Lower leg skin (tissue), 4 donors: Measurements from ENCODE around the gene EEF2K. TPM values are rescaled to one million over a fixed set of nuclear protein-coding genes. Genes with fewer than 3 reads are reported as not detected.

Experiments used
- DNase-seq, 2 donors: peaks; one replicate each; pipeline ENCODE4 v3.0.0-alpha.2; 2019; ENCODE audit warnings: low spot score in 2 of 2
- H3K4me3 ChIP-seq: fragments of 200-600 bp; sonication (generic); 2 replicates; pipeline ENCODE4 v1.5.1; 2017; ENCODE audit warnings: mild to moderate bottlenecking, low read depth; ENCODE audit not compliant: poor library complexity, severe bottlenecking
- POLR2A ChIP-seq, 2 donors: fragments of 450-650 bp; IDR thresholded peaks; one replicate each; pipeline ENCODE4 v1.6.1; 2016 to 2017; ENCODE audit warnings: antibody characterized with exemption in 2 of 2, mild to moderate bottlenecking in 1 of 2, moderate library complexity in 1 of 2
- WGBS, 2 donors: methylation state at CpG; one replicate each; pipeline ENCODE4 v1.1.5; 2018; 5-methylcytosine and 5-hydroxymethylcytosine counted together
- intact Hi-C: fragments of 100-400 bp; cut with DNase I; formaldehyde crosslinking; loops from one replicate; pipeline ENCODE4 v1.15.0; 2023; ENCODE audit warnings: low total_unique reads
- total RNA-seq, 4 donors: library from RNA; depleted of rRNA; stranded (reverse); fragments of >200 nt; gene quantifications; one replicate each; pipeline ENCODE4 v1.1.0, GENCODE V29; 2016
- TF ChIP-seq, protein P1 (sequence below), 3 donors: fragments of 450-650 bp; IDR thresholded peaks; one replicate each; pipeline ENCODE4 v1.5.1; 2016; ENCODE audit warnings: antibody characterized with exemption in 3 of 3, mild to moderate bottlenecking in 3 of 3, moderate library complexity in 2 of 3

The EEF2K gene
- total RNA-seq, 4 donors from 2014 or later = 47.8 to 112 (median 73.2) TPM

DNA sequence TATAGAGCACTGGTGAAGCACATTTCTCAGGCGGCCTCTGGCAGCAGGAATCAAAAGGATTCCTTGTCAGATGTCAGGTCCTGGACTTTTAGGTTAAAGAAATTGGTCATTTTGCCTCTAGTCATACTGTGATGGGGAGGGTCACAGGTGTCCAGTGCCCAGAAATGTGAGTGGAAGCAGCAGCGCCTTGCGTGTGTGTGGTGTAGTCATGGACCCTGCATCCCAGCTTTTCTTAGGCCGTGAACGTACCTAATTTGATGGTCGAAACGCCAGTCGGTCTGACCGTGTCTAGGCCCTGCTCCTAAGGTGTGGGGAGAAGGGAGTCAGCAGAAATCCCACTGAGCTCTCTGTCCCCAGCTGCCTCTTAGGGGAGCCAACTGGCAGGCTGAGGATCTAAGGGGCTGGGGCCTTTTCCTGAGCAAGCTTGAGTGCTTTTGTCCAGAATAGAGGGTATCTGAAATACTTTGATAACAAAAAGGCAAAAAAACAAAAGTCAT is 123.2 kb downstream of the EEF2K start:
- peak in 1 of 2 donors; percentile 68 for DNase-seq
- no peak overlapping the region for H3K4me3 ChIP-seq
- intact Hi-C loops = loop anchor here (10.0 kb wide), 1 partner anchor 46 kb away; the partner anchor contains the start of gene CDR2
- TF ChIP-seq, protein P1, sequence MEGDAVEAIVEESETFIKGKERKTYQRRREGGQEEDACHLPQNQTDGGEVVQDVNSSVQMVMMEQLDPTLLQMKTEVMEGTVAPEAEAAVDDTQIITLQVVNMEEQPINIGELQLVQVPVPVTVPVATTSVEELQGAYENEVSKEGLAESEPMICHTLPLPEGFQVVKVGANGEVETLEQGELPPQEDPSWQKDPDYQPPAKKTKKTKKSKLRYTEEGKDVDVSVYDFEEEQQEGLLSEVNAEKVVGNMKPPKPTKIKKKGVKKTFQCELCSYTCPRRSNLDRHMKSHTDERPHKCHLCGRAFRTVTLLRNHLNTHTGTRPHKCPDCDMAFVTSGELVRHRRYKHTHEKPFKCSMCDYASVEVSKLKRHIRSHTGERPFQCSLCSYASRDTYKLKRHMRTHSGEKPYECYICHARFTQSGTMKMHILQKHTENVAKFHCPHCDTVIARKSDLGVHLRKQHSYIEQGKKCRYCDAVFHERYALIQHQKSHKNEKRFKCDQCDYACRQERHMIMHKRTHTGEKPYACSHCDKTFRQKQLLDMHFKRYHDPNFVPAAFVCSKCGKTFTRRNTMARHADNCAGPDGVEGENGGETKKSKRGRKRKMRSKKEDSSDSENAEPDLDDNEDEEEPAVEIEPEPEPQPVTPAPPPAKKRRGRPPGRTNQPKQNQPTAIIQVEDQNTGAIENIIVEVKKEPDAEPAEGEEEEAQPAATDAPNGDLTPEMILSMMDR (IDR thresholded peaks at IDR 0.05) = no peak
- TF ChIP-seq POLR2A (IDR thresholded peaks at IDR 0.05) = no peak
- 91 to 96% methylated on average over 9 of the region's 9 CpGs for WGBS, 2 donors

DNA sequence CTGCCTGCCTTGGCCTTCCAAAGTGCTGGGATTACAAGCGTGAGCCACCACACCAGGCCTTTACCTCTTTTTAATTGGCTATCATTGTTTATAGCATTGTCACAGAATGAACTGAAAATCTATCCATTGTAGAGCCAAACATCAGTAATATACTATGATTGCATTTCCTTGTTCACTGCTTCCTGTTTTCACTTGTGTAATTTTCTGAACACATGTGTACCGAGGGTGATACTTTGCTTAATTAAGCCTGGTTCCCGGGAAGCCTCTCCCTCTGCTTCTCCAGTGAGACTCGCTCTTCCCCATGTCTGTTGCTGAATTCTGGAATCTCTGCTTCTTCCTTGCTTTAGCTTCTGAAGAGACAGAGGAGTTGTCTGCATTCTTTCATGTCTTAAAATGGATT is 124.2 kb downstream of the EEF2K start:
- intact Hi-C loops = no loop called here
- no peak overlapping the region for H3K4me3 ChIP-seq
- WGBS, 2 donors = 69 to 73% methylated on average over 4 of the region's 4 CpGs
- TF ChIP-seq POLR2A (IDR thresholded peaks at IDR 0.05) = no peak
- TF ChIP-seq, protein P1 (IDR thresholded peaks at IDR 0.05) = no peak
- no peak for DNase-seq

DNA sequence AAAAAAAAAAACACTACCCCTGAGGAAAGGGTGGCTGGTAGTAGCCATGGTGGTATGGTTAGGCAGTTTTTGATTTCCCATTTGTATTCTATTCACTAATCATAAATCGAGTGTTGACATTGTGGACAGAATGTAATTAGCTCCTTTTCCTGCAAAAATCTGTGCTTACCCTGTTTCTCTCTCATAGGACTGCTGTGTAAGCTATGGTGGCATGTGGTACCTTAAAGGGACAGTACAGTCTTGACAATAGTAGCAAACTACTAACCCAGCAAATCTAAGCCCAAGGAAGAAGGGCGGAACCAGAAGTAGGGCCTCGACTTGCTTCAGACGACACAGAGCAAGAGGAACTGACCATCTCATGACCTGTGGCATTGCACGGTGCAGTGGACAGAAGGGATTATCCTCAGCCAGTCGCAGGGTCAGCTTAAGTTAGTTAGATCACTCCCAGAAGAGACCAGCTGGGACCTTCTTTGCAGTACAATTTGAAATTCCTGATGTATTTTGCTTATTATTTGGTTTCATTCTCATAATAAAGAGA is 127.4 kb downstream of the EEF2K start:
- peak in 1 of 2 donors; percentile 74 for DNase-seq
- no peak overlapping the region for H3K4me3 ChIP-seq
- intact Hi-C loops = no loop called here
- 72 to 86% methylated on average over 6 of the region's 6 CpGs for WGBS, 2 donors
- TF ChIP-seq, protein P1 (IDR thresholded peaks at IDR 0.05) = no peak
- no peak for TF ChIP-seq POLR2A (IDR thresholded peaks at IDR 0.05)

DNA sequence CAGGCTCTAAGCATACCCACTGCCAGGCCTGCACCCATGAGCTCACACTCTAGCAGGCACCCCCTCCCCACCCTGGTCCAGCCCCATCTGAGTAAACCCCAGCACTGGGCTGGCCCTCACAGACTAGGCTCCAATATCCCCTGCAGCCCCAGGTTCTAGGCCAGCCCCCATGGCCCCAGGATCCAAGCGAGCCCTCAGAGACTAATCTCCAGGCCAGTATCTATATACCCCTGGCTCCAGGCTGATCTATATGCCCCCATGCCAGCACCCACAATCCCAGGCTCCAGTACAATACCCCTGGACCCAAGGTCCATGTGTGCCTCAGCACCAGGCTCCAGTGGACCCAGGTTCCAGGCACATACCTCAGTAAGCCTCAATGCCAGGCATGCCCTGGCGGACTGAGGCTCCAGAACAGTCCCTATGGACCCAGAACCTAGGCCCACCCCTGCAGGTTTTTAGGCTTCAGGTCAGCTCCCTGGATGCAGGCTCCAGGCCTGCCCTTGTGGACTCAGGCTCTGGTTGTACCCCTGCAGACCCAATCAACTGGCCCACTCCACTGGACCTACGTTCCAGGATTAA is 129.7 kb downstream of the EEF2K start:
- 67 to 100% methylated on average over 3 of the region's 3 CpGs for WGBS, 2 donors
- no peak for DNase-seq
- no peak overlapping the region for H3K4me3 ChIP-seq
- TF ChIP-seq POLR2A (IDR thresholded peaks at IDR 0.05) = no peak
- TF ChIP-seq, protein P1 (IDR thresholded peaks at IDR 0.05) = no peak
- intact Hi-C loops = no loop called here

DNA sequence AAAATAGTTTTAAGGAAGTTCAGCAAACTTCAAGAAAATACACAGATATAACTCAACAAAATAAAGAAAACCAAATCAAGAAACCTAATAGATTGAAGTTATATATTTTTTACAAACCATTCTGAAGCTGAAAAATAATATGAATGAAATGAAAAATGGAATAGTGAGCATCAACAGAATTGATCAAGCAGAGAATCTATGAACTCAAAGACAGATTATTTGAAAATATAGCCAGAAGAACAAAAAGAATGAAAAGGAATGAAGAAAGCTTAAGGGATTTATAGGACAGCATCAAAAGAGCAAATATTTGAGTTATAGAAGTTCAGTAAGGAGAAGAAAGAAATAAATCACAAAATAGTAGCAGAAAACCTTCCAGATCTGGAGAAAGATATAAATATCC is 130.5 kb downstream of the EEF2K start:
- no peak for TF ChIP-seq POLR2A (IDR thresholded peaks at IDR 0.05)
- TF ChIP-seq, protein P1 (IDR thresholded peaks at IDR 0.05) = no peak
- intact Hi-C loops = no loop called here
- H3K4me3 ChIP-seq = no peak overlapping the region
- DNase-seq = no peak

DNA sequence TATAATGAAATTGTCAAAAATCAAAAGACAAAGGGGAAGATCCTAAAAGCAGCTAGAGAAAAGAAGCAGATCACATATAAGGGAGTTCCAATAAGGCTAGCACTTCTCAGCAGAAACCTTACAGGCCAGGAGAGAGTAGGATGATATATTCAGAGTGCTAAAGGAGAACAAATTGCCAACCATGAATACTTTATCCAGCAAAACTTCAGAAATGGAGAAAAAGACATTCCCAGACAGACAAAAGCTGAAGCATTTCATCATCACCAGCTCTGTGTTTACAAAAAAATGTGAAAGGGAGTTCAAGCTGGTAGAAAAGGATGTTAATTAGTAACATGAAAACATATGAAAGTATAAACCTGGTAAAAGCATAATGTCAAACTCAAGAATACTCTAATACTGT is 131.0 kb downstream of the EEF2K start:
- intact Hi-C loops = no loop called here
- TF ChIP-seq POLR2A (IDR thresholded peaks at IDR 0.05) = no peak
- TF ChIP-seq, protein P1 (IDR thresholded peaks at IDR 0.05) = no peak
- no peak overlapping the region for H3K4me3 ChIP-seq
- DNase-seq = no peak
